Cortex of kidney (tissue), 1 donor: Measurements from ENCODE around the gene CAMKMT.
"Not testable (repeated sequence)": the region's sequence is repeated elsewhere in the genome, so short reads cannot be mapped to it uniquely, and the experiment has no call there.

ENCODE experiments used
- DNase-seq: peaks from one replicate; lab custom pipeline; 2025; lab: John Stamatoyannopoulos, UW

The CAMKMT gene

DNA sequence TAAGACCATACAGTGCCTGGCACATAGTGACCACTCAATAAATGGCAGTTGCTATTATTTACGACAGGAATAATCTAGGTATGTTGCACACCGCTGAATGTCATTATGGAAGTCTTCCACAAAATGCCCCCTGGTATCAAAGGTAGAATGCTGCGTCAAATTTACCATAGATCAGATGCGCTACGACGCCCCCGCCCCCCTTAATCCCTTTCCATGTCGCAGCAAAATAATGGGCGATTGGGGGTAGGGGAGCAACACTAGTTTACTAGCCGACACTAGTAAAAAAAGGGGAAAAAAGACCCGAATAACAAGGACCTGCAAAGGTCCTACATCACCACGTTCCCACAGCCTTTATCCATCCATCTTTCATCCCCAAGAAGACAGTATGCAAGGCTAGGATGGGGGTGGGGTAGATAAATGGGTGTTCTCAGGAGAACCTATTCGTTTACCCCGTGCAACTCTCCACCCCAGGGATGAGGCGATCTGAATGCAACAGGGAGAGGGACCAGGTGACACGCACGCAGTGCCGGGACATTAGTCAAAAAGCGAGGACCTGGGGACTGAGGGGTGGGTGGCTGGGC, 908 bp upstream of the CAMKMT start:
- DNase-seq, result no peak

DNA sequence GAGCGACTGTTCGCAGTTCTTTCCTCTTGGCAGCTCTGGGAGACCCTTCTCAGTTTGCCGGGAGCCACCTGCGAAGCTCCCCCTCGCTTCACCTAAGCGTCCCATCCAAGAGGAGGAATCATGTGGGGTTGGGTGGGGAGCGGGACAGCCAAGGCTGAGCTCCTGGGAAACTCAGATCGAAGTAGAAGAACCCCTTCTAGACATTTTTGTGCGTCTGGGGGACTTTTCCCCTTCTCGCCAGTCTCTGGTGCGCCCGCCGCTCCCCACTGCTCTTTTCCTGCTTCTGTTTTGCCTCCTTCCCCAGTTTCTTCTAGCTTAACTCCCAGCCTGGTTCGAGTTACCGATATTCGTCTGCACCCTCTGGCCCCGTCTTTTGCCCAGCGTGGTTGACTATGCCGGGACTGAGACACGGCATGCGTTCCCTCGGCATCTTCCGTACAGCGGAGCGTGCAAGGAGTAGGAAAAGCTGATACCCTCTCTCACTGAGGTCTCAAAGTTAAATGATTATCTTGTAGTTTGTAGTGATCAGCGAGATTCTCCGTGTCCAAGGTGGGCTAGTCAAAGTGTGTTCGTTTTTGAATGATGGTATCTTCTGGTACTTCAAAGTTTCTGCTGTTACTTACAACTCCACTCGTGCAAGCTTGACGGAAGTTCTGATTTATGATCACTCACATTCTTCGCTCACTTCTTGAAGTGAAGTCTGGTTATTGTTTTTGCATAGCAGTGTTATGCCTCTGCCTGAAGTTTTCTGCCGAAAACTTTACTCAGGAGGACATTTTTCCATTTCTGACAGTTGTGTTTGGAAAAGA, 664 bp downstream of the CAMKMT start:
- no peak for DNase-seq

DNA sequence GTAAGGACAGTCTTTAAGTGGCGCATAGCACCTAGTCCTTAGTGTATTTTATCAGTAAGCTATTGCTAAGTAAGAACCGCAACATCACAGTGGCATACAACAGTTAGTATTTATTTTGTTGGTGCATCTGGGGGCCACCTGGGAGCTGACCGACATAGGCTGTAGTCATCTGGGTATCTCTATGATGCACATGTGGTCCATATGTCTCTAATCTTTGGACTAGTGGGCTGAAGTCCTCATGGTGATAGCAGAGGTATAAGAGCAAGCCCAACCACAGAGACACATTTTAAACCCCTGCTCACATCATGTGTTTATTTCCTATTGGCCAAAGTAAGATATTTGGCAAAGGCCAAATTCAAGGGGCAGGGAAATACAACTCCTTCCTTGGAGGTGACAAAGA, 2.9 kb downstream of the CAMKMT start:
- DNase-seq, result no peak

DNA sequence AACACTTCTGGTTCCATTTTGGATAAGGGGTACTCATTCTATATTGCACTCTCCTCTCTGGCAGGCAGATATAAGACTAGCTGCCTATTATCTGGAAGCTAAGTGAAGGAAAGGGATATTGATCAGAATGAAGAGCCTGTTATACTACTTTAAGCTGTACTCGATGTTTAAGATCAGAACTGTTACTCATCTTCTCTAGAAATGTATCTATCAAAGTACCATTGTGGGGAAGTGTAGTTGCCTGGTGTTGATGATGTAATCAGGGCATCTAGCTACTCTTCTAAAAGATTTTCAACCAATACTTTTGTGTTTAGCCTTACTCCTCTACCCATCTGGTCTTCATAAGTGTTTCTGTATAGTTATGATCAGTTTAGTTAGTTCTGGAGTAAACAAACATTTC, 5.8 kb downstream of the CAMKMT start:
- no peak for DNase-seq

DNA sequence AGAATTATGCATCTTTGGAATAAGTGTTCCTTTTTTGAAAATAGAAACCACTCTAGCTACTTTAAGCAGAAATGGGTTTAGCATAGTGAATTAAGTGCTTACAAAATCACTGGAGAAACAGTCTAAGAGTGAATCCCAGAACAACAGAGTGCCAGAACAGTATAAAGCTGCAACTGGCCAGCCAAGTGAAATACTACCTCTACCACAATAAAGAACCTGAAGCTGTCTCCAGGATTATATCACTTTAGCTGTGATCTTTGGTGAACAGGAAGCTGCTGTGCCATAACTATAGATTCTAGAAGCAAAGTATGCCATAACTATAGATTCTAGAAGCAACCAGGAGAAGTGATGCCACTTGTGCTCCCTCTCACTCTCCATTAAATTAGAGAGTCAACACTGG, 7.6 kb downstream of the CAMKMT start:
- no peak for DNase-seq

DNA sequence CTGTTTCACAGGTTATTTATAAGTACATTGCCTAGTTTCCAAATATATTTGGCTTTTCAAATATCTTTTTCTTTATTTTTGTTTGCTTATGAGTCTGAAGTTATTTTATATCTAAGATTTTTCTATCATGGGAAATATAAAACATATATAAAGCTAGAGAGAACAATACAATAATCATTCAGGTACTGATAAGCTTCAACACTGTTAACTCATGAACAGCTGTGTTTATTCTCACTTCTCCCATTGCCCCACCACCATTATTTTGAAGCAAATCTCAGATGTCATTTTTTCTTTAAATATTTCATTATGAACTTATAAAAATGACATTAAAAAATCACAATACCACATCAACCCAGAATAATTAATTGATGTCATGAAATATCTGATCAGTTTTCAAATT, 9.7 kb downstream of the CAMKMT start:
- no peak for DNase-seq

DNA sequence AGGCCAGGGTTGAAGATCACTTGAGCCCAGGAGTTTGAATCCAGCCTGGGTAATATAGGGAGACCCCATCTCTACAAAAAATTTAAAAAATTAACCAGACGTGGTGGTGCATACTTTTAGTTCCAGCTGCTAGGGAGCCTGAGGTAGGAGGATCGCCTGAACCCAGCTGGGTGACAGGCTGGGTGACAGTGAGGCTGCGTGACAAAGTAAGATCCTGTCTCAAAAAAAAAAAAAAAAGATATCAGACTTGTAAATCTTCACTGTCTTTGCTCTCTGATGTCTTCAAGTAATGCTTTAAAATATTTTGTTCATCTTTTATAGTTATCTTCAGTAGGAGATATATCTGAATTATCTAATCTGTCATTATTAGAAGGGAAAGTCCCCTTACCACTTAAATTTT, 10.5 kb downstream of the CAMKMT start:
- DNase-seq, result no peak

DNA sequence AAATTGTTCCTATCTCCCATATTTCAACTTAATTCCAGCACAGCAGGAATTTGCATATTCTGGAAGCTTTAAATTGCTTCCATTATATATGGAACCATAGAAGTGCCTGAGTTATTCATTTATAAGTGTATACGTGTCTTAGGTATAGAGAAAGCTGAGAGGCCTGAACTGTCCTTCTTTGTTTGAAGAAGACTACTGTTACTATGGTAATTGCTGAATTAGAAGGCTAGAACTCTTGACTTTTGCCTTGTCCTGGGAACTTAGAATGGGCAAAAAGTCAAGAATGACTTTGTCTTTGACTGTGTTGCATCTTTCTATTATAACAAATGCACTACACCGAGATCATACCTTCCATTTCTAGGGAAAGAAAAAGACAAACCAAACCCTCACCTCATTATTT, 15.7 kb downstream of the CAMKMT start:
- DNase-seq, result no peak

DNA sequence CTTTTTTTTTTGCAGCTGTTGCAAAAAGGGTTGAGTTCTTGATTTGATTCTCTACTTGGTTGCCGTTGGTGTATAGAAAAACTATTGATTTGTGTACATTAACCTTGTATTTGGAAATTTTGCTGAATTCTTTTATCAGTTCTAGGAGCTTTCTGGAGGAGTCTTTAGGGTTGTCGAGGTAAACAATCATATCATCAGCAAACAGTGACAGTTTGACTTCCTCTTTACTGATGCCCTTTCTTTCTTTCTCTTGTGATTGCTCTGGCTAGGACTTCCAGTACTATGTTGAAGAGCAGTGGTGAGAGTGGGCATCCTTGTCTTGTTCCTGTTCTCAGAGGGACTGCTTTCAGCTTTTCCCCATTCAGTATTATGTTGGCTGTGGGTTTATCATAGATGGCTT, 23.5 kb downstream of the CAMKMT start:
- DNase-seq, result not testable (repeated sequence)

DNA sequence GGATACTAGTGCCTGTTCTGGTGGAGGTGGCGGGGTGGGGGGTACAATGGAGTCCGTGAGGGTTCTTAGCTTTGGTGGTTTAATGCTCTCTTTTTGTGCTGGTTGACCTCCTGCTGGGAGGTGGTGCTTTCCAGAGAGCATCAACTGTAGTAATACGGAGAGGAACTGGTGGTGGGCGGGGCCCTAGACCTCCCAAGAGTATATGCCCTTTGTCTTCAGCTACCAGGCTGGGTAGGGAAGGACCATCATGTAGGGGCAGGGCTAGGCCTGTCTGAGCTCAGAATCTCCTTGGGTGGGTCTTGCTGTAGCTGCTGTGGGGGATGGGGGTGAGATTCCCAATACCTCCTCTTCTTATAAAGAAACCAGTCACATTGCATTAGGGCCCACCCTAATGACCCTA, 27.1 kb downstream of the CAMKMT start:
- DNase-seq, result no peak

DNA sequence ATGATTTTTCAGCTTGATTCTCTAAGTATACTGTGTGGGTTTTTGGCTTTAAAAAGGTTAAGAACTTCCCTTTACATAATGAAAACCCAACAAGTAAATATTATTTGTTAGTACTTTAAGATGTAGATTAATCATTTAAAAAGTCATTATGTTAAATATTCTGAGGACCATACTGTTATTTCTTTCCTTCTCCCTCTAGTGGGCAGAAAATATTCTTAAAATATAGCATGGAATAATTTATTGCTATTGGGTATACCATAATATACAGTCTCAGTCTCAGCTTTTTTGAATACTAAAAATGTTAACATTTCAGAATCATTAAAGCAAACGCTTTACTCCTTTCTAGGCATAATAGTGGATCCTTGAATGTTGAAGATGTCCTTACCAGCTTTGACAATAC, 28.1 kb downstream of the CAMKMT start:
- no peak for DNase-seq

DNA sequence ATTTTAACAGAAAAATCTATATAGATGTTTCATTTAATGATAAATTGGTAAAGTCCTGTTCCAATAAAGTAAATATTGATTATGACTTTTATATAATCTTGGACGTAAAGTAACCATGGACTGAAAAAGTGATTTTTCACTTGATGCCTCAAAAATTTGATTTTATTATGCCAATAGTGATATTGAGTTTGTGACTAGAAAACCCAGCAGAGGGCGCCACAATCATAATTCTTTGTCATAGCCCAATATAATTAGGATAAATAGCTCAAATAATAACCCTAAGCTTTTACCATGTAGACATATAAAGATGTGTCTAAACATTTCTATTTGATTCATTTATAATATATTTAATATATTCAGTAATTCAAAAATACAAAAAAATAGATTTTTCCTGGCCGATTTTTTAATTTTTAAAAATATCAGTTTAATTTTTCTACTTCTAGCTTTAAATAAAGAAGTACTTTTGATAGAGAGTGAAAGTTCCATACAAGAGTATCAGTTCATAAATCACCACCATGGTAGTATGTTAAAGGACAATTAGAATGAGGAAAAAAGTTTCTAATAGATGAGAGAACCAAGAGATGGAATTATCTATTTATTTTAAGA, 30.7 kb downstream of the CAMKMT start:
- no peak for DNase-seq

DNA sequence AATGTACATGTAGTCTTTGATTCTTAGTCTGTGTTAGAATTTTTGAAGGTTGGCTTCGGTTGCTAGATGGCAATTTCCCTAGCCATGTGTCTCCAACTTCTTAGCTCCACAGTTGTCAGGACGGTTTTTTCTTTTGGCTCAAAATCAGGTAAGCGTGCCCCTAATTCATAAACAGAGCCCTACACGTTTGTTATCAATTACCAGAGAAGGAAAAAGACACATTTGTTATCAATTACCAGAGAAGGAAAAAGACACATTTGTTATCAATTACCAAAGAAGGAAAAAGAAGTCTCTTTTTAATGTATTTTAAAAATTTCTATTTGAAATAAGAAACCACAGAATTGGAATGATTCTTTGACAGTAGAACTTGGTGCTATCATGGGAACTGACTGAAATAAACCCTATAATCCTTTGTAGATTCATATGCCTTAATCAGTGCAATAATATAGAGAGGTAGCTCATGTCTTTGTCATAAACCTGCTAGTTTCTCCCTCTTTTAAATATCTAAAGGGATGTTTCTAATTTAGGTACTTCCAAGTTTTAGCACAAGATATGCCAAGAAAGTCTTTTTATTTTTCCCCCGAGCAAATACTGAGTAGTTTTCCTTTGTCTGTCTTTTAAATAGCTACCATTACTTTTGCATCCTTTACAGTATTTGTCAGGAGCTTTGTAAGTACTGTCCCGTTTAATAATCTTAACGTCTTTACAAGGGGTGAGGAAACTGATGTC, 35.9 kb downstream of the CAMKMT start:
- DNase-seq, result no peak

DNA sequence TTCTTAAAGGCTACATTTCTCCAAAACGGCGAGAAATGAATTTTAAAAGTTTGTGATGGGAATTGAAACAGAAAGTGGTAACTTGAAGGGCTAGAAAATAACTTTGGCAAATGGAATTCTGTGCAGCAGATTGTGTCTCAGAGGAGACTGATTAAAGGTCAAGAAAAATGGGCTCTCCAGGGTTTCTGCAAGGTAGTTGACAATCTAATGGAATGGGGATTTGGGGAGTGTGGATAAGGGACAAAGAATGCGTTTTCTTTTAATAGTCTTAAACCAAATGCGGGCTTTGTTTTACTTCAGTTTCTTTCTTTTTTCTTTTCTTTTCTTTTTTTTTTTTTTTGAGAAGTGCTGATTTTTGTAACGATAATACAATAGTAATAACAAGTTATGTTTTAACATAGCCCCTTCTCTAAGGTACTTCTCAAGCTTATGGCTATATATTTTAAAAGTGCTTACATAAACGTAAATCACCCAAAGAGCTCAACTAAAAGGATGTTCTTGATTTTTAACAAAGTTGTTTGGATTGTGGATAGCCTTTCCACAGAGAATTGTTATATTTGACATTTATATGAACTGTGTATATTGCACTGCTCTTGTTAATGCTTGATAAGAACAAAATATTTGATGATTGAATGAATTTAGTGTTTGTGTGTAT, 36.6 kb downstream of the CAMKMT start:
- DNase-seq, result no peak

DNA sequence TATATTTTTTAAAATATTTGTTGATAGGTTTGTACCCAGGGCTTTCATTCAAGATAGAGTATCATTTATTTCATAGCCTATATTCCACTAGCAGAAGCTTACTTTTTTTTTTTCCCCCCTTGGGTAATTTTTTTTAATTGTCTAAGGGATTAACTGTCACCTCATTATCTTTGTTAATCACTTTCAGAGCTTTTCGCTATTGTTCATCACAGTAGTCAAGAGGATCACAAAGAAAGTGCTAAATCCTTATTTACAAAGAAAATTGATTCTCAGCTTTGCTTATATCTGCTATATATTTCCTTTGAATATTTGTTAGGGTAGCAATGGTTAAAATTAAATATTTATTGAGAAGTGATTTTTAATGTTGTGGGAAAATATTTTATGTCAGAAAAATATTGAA, 59.0 kb downstream of the CAMKMT start:
- DNase-seq, result no peak

DNA sequence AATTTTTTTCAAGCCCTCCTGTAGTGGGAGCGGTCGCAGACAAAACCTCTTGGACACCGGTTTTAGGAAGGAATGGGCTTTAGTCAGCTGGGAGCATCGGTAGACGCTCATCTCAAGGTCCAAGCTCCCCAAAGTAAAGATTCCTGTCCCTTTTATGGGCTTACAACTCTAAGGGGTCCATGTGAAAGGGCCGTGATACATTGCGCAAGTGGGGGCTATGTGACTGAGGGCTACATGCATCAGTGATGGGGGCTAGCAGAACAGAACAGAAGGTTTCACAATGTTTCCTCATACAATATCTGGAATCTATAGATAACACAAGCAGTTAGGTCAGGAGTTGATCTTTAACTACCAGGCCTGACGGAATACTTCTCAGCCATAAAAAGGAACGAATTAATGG, 62.5 kb downstream of the CAMKMT start:
- DNase-seq, result no peak

DNA sequence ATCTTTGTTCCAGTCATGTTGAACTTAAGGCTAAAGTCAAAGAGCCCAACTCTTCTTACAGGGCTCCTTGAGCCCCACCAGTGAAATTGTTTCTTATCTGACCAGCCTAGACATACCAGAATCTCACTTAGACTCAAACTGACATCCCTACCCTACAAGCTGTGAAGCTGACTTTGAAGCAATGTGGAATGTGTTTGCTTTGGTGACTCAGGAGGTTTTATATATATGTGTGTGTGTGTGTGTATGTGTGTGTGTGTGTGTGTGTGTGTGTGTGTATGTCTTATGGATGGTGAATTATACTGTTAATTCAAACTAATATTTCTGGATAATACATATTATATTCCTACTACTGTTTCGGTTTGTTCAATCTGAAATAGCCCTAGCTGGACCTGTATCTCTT, 67.3 kb downstream of the CAMKMT start:
- DNase-seq, result no peak

DNA sequence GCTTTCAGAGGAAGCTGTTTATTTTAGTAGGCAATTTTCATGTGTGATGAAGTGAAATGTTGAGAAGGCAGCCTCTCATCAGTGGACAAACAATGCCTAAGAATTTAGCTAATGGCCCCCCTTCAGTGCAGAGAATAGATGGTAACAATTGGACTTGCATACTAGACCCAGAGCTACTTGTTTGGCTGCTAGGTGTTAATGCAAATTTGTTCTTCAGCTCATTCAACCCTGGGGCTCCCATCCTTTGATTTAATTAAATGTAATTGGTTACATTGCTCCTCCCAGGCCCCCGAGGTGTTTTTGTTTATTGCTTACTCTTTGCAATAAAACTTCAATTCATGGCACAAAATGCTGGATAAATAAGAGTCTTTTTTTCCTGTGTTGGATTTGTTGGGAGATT, 68.6 kb downstream of the CAMKMT start:
- no peak for DNase-seq

DNA sequence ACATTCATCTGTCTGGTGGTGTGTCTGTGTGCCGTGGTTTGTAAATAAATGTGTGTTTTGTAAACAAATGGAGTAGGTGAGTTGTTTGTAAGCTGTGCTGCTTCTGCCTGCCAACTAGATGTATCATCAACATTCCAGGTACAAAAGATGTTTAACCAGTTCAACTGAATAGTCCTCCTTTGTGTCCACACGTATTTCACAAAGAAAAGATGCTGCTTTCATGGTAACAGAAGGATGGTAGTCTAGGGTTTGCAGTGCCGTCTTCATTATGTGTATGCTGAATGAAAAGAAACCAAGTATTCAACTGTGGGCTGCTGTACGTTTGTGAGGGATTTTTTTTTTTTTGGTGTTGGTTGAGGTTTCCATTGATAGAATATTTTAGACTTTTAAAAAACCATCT, 72.1 kb downstream of the CAMKMT start:
- DNase-seq, result no peak

DNA sequence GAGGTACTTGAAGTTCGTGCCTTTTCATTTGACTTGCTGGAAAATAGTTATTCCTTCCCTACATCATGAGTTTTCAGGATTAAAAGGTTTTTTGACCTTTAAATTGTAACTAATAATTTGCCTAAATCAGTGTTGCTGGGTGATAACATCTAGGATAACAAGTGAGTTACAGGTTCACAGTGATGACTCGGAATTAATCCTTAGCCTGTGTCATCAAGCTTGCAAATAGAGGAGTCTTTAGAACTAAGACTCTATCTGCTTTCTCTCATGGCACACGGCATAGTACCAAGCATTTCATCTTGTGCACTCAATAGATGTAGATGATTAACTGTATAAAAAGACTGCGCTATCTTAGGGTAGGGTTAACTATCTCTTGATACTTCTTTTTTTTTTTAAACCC, 79.5 kb downstream of the CAMKMT start:
- DNase-seq, result no peak

DNA sequence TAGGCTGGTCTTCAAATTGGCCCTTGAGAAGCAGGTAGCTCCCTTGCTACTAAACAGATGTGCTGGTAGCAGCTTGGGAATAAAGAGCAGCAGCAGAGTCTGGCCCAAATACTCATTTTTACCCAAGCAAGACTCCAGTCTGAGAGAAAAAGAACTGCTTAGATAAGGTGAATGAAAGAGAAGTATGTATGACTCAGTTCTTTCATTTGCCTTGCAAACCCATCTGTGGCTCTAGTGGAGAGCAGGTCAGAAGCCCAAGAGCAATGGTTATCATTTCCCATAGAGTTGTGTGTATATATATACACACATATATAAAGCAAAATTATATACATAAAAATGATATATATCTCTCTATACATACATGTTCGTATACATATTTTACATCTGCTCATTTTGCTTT, 80.3 kb downstream of the CAMKMT start:
- DNase-seq, result no peak

DNA sequence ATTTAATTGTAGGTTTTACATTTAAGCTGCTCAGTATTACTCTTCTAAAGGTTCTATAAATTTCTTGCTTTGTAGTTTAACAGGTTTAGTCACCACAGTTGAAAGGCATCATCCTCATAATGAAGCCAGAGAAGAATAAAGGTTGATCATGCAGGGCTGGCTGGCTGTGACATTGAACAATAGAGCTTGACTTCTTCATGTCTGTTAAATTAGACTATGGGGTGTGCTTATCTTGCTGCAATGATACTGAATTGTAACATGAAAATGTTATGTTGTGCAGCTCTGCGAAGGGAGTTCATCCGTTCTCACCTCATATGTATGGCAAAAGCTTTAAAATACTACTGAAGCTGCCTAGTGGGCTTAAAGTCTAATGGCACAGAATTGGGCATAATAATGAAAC, 81.8 kb downstream of the CAMKMT start:
- no peak for DNase-seq
